Naive thymus-derived CD4-positive, alpha-beta T cell (primary cell): ENCODE measurements around the gene ZBTB42. TPM values are rescaled to one million over a fixed set of nuclear protein-coding genes. Genes with fewer than 3 reads are reported as not detected.

Source experiments
- ATAC-seq: fragments of 150-1000 bp; cut with Tn5 transposase; 2 replicates; pipeline ENCODE4 v1.10.0; 2021; ENCODE audit warnings: mild to moderate bottlenecking, moderate library complexity
- CTCF ChIA-PET: fragments of 350-600 bp; sonication (Branson Sonifier 250); formaldehyde crosslinking; loops from one replicate; lab custom pipeline; 2021; ENCODE audit warnings: antibody characterized with exemption; lab: Charles Lee
- POLR2A ChIA-PET: fragments of 350-600 bp; sonication (Branson Sonifier 250); formaldehyde crosslinking; loops from one replicate; lab custom pipeline; 2021; ENCODE audit warnings: antibody characterized with exemption, inconsistent platforms; lab: Charles Lee
- DNase-seq, 9 donors: peaks; one replicate each; pipeline versions ENCODE4 v3.0.0 to v3.0.0-alpha.2; 2020 to 2022; ENCODE audit warnings: mixed read lengths in 1 of 9
- H3K27ac ChIP-seq: one replicate; pipeline ENCODE4 v1.7.0; 2013; ENCODE audit warnings: mild to moderate bottlenecking, low read depth, low read length, moderate library complexity
- H3K27me3 ChIP-seq, 2 donors: one replicate each; pipeline ENCODE4 v1.7.0; 2013; ENCODE audit warnings: low read length in 2 of 2, mild to moderate bottlenecking in 2 of 2, moderate library complexity in 2 of 2; ENCODE audit not compliant: control insufficient read depth in 2 of 2, insufficient read depth in 2 of 2
- H3K36me3 ChIP-seq, 3 experiments: 1 replicate in 2 of 3; 2 replicates in 1 of 3; pipeline ENCODE4 v1.7.0; 2013; ENCODE audit warnings: low read length in 3 of 3, mild to moderate bottlenecking in 3 of 3, moderate library complexity in 1 of 3; ENCODE audit not compliant: insufficient read depth in 3 of 3, control insufficient read depth in 2 of 3
- H3K4me1 ChIP-seq, 2 donors: one replicate each; pipeline ENCODE4 v1.7.0; 2013; ENCODE audit warnings: low read length in 2 of 2, mild to moderate bottlenecking in 2 of 2, moderate library complexity in 1 of 2; ENCODE audit not compliant: control insufficient read depth in 2 of 2, insufficient read depth in 2 of 2
- H3K4me3 ChIP-seq: 2 replicates; pipeline ENCODE4 v1.7.0; 2013; ENCODE audit warnings: mild to moderate bottlenecking, low read length
- H3K9me3 ChIP-seq, 3 experiments: 1 replicate in 2 of 3; 2 replicates in 1 of 3; pipeline ENCODE4 v1.7.0; 2013; ENCODE audit warnings: low read length in 3 of 3; ENCODE audit not compliant: control insufficient read depth in 2 of 3
- H3K27ac Mint-ChIP-seq, 9 donors: one replicate each; pipeline ENCODE4 v1.8.0; 2020 to 2022; ENCODE audit warnings: mixed read lengths in 9 of 9, mild to moderate bottlenecking in 8 of 9, moderate library complexity in 5 of 9, inconsistent platforms in 2 of 9
- H3K27me3 Mint-ChIP-seq, 5 donors: one replicate each; pipeline ENCODE4 v1.8.0; 2021 to 2022; ENCODE audit warnings: mixed read lengths in 5 of 5, mild to moderate bottlenecking in 1 of 5
- H3K36me3 Mint-ChIP-seq, 5 donors: one replicate each; pipeline ENCODE4 v1.8.0; 2020 to 2022; ENCODE audit warnings: mixed read lengths in 5 of 5, mild to moderate bottlenecking in 3 of 5, inconsistent platforms in 1 of 5
- H3K4me1 Mint-ChIP-seq, 7 donors: one replicate each; pipeline ENCODE4 v1.8.0; 2020 to 2022; ENCODE audit warnings: mixed read lengths in 7 of 7, mild to moderate bottlenecking in 3 of 7, inconsistent platforms in 1 of 7
- H3K4me3 Mint-ChIP-seq, 10 donors: one replicate each; pipeline ENCODE4 v1.8.0; 2020 to 2022; ENCODE audit warnings: mild to moderate bottlenecking in 10 of 10, mixed read lengths in 10 of 10, moderate library complexity in 6 of 10, inconsistent platforms in 2 of 10
- H3K9me3 Mint-ChIP-seq, 11 donors: one replicate each; pipeline ENCODE4 v1.8.0; 2020 to 2022; ENCODE audit warnings: mixed read lengths in 11 of 11, mild to moderate bottlenecking in 4 of 11, inconsistent platforms in 1 of 11, moderate library complexity in 1 of 11
- intact Hi-C, 2 donors: fragments of 100-400 bp; cut with micrococcal nuclease; formaldehyde crosslinking; loops; one replicate each; pipeline ENCODE4 v1.15.1; 2023
- polyA plus RNA-seq, 2 donors: library from polyadenylated mRNA; unstranded; fragments of 300-500 nt; fragmentation: Illumina TruSeq; gene quantifications; one replicate each; pipeline ENCODE4 v1.2.3, GENCODE V29; 2021
- total RNA-seq, 6 experiments: library from RNA in 5 of 6; stranded (reverse) in 5 of 6; gene quantifications; 1 replicate in 5 of 6; 2 replicates in 1 of 6; pipeline ENCODE4 v1.2.3 and lab custom pipeline; 2021 to 2026

Gene ZBTB42
- total and polyA plus RNA-seq, 7 experiments from 2014 or later = 2.1 to 11.3 (median 3.9) TPM

GRCh38 chr14:104845834-104846441 is 45.0 kb downstream of the ZBTB42 start:
- no peak overlapping the region for H3K4me3 Mint-ChIP-seq

GRCh38 chr14:104852280-104852663 is 51.4 kb downstream of the ZBTB42 start:
- H3K27ac ChIP-seq = no peak overlapping the region
- H3K4me1 ChIP-seq = no peaks in the 10 kb centered on the region
- ChIA-PET CTCF (no interaction called here), POLR2A (no interaction called here)
- H3K27ac Mint-ChIP-seq = peak overlapping the region in 1 of 9 donors; percentile 43
- H3K27me3 ChIP-seq = no peaks in the 10 kb centered on the region
- intact Hi-C loops = no loop called here
- ATAC-seq (no peak), DNase-seq (no peak)
- H3K4me1 Mint-ChIP-seq = no peaks in the 10 kb centered on the region
- H3K36me3 ChIP-seq = no peaks in the 10 kb centered on the region
- no peaks in the 10 kb centered on the region for H3K9me3 Mint-ChIP-seq
- no peaks in the 10 kb centered on the region for H3K36me3 Mint-ChIP-seq
- H3K27me3 Mint-ChIP-seq = peaks cover 0 to 25% (median 6%) of the 10 kb centered on the region in 5 donors
- no peaks in the 10 kb centered on the region for H3K9me3 ChIP-seq
- no peak overlapping the region for H3K4me3 Mint-ChIP-seq
- H3K4me3 ChIP-seq = no peak overlapping the region

More at GRCh38 chr14:104845834-104846441, 45.0 kb downstream of the ZBTB42 start:
- POLR2A ChIA-PET = no interaction called here
- Mint-ChIP-seq H3K27me3 (peaks cover 43 to 62% (median 58%) of the 10 kb centered on the region in 5 donors), H3K9me3 (peaks cover 0 to 2% (median 0%) of the 10 kb centered on the region in 11 donors), H3K27ac (no peak overlapping the region), H3K36me3 (peaks cover 0 to 4% (median 0%) of the 10 kb centered on the region in 5 donors), H3K4me1 (peaks cover 0 to 13% (median 4%) of the 10 kb centered on the region in 7 donors)
- no peaks in the 10 kb centered on the region for H3K36me3 ChIP-seq
- CTCF ChIA-PET = no interaction called here
- no peak overlapping the region for H3K4me3 ChIP-seq
- intact Hi-C loops = no loop called here
- no peak for ATAC-seq
- H3K27ac ChIP-seq = no peak overlapping the region
- no peak for DNase-seq
- H3K4me1 ChIP-seq = no peaks in the 10 kb centered on the region
- H3K9me3 ChIP-seq = no peaks in the 10 kb centered on the region
- peaks cover 0 to 10% of the 10 kb centered on the region in 2 donors for H3K27me3 ChIP-seq

Other genes with a start within 250 kb of the ZBTB42 start
- not detected for gene C14orf180, start 221.3 kb upstream of the ZBTB42 start, total RNA-seq
- not detected for gene C14orf180, start 221.3 kb upstream of the ZBTB42 start, polyA plus RNA-seq
- gene TMEM179, start 196.3 kb upstream of the ZBTB42 start, total RNA-seq = under 1 TPM in 1 of 5 experiments, not detected in 4; 0.15 TPM
- gene TMEM179, start 196.3 kb upstream of the ZBTB42 start, polyA plus RNA-seq = not detected
- gene INF2, start 111.5 kb upstream of the ZBTB42 start, total RNA-seq = 100 to 1,000 TPM in 2 of 5 experiments, 10 to 100 TPM in 3; 65.0 to 140 (median 95.5) TPM
- gene INF2, start 111.5 kb upstream of the ZBTB42 start, polyA plus RNA-seq = 10 to 100 TPM in 1 of 2 donors, 1 to 10 TPM in 1; 5.8 to 12.4 TPM
- 1 to 10 TPM in 4 of 5 experiments, under 1 TPM in 1; 0.73 to 4.8 (median 4.2) TPM for gene ADSS1, start 76.9 kb upstream of the ZBTB42 start, total RNA-seq
- gene ADSS1, start 76.9 kb upstream of the ZBTB42 start, polyA plus RNA-seq = 1 to 10 TPM; 1.1 to 1.8 TPM
- 10 to 100 TPM; 61.4 to 97.7 (median 77.4) TPM for gene SIVA1, start 48.0 kb upstream of the ZBTB42 start, total RNA-seq
- gene SIVA1, start 48.0 kb upstream of the ZBTB42 start, polyA plus RNA-seq = 100 to 1,000 TPM; 269 to 276 TPM
- gene AKT1, start 5.4 kb upstream of the ZBTB42 start, total RNA-seq = 100 to 1,000 TPM in 1 of 5 experiments, 10 to 100 TPM in 4; 70.4 to 131 (median 88.9) TPM
- gene AKT1, start 5.4 kb upstream of the ZBTB42 start, polyA plus RNA-seq = 10 to 100 TPM in 1 of 2 donors, 1 to 10 TPM in 1; 6.8 to 12.3 TPM
- gene CEP170B, start 64.2 kb downstream of the ZBTB42 start, total RNA-seq = 1 to 10 TPM in 4 of 5 experiments, under 1 TPM in 1; 1.00 to 4.1 (median 2.5) TPM
- gene CEP170B, start 64.2 kb downstream of the ZBTB42 start, polyA plus RNA-seq = under 1 TPM; 0.05 TPM
- 10 to 100 TPM in 1 of 5 experiments, 1 to 10 TPM in 2, under 1 TPM in 2; 0.10 to 32.0 (median 1.2) TPM for gene PLD4, start 123.8 kb downstream of the ZBTB42 start, total RNA-seq
- gene PLD4, start 123.8 kb downstream of the ZBTB42 start, polyA plus RNA-seq = under 1 TPM in 1 of 2 donors, not detected in 1; 0.35 TPM
- under 1 TPM in 1 of 5 experiments, not detected in 4; 0.02 TPM for gene AHNAK2, start 177.3 kb downstream of the ZBTB42 start, total RNA-seq
- gene AHNAK2, start 177.3 kb downstream of the ZBTB42 start, polyA plus RNA-seq = not detected
- gene CLBA1, start 184.7 kb downstream of the ZBTB42 start, total RNA-seq = 1 to 10 TPM in 4 of 5 experiments, under 1 TPM in 1; 0.51 to 2.1 (median 1.3) TPM
- gene CLBA1, start 184.7 kb downstream of the ZBTB42 start, polyA plus RNA-seq = under 1 TPM; 0.26 to 0.72 TPM
- gene CDCA4, start 220.0 kb downstream of the ZBTB42 start, total RNA-seq = 10 to 100 TPM; 12.7 to 47.8 (median 14.0) TPM
- gene CDCA4, start 220.0 kb downstream of the ZBTB42 start, polyA plus RNA-seq = 10 to 100 TPM in 1 of 2 donors, 1 to 10 TPM in 1; 8.0 to 12.1 TPM